ENCODE measurements around the gene COL4A3.

DNA sequence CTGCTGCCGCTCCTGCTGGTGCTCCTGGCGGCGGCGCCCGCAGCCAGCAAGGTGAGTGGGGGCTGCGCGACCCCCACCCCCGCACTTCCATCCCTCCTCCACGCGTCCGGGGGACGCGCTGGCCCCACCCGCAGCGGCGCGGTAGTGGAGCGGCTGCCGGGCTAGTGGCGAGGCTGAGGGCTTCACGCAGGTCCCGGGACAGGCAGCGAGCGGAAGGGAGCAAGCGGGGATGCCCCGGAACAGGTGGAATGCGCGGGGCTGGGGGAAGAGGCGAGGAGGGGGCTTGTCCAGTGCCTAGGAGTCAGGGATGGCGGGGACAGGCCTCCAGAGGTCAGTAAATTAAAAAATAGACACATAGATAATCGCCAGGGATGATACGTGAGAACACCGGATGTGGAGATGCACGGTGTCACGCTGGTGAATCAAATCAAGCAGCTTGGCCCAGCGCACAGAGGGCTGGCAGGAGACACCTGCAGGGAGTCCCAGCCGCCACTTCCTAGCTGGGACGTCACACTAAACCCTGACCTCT is 403 bp downstream of the COL4A3 start:
- TF ChIP-seq, protein P1, sequence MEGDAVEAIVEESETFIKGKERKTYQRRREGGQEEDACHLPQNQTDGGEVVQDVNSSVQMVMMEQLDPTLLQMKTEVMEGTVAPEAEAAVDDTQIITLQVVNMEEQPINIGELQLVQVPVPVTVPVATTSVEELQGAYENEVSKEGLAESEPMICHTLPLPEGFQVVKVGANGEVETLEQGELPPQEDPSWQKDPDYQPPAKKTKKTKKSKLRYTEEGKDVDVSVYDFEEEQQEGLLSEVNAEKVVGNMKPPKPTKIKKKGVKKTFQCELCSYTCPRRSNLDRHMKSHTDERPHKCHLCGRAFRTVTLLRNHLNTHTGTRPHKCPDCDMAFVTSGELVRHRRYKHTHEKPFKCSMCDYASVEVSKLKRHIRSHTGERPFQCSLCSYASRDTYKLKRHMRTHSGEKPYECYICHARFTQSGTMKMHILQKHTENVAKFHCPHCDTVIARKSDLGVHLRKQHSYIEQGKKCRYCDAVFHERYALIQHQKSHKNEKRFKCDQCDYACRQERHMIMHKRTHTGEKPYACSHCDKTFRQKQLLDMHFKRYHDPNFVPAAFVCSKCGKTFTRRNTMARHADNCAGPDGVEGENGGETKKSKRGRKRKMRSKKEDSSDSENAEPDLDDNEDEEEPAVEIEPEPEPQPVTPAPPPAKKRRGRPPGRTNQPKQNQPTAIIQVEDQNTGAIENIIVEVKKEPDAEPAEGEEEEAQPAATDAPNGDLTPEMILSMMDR (IDR thresholded peaks at IDR 0.05) = no peak
- no peak for TF ChIP-seq POLR2A (IDR thresholded peaks at IDR 0.05)
